Lower lobe of right lung (tissue), 2 donors: ENCODE measurements around the gene RASA3. TPM values are rescaled to one million over a fixed set of nuclear protein-coding genes. Genes with fewer than 3 reads are reported as not detected.

Experiments used
- ATAC-seq, 2 donors: fragments of 200-7000 bp; cut with Tn5 transposase; one replicate each; pipeline ENCODE4 v1.9.1; 2020 to 2022; ENCODE audit warnings: mild to moderate bottlenecking in 2 of 2, moderate library complexity in 2 of 2
- DNase-seq: peaks from one replicate; pipeline ENCODE4 v3.0.0-alpha.2; 2020
- H3K27ac ChIP-seq: fragments of 200-600 bp; one replicate; pipeline ENCODE4 v1.8.0; 2022
- H3K27me3 ChIP-seq: fragments of 200-600 bp; one replicate; pipeline ENCODE4 v1.8.0; 2022; ENCODE audit warnings: low read depth
- H3K36me3 ChIP-seq: fragments of 200-600 bp; one replicate; pipeline ENCODE4 v1.8.0; 2022; ENCODE audit warnings: mild to moderate bottlenecking
- H3K4me1 ChIP-seq: fragments of 200-600 bp; one replicate; pipeline ENCODE4 v1.8.0; 2022
- H3K4me3 ChIP-seq: fragments of 200-600 bp; one replicate; pipeline ENCODE4 v1.8.0; 2022; ENCODE audit warnings: mild to moderate bottlenecking
- H3K9me3 ChIP-seq: fragments of 200-600 bp; one replicate; pipeline ENCODE4 v1.8.0; 2022
- intact Hi-C: fragments of 100-400 bp; cut with DNase I; formaldehyde crosslinking; loops from one replicate; pipeline ENCODE4 v1.11.0; 2022
- total RNA-seq: library from RNA; stranded (reverse); fragmentation: NEBNext Ultra II Directional; extraction: Animal tissue kit (Norgen Biotek cat#: 25700); gene quantifications from one replicate; pipeline ENCODE4 v1.2.1, GENCODE V29; 2021
- TF ChIP-seq, protein P1 (sequence below): fragments of 200-600 bp; IDR thresholded peaks from one replicate; pipeline ENCODE4 v1.8.0; 2022; ENCODE audit warnings: antibody characterized with exemption, mild to moderate bottlenecking
- donor health status: DM: no; HTN: yes; CAD: no; lungs with severe emphysema.

RASA3 gene
- total RNA-seq, 1 donor from 2014 or later, result 19.1 TPM

DNA sequence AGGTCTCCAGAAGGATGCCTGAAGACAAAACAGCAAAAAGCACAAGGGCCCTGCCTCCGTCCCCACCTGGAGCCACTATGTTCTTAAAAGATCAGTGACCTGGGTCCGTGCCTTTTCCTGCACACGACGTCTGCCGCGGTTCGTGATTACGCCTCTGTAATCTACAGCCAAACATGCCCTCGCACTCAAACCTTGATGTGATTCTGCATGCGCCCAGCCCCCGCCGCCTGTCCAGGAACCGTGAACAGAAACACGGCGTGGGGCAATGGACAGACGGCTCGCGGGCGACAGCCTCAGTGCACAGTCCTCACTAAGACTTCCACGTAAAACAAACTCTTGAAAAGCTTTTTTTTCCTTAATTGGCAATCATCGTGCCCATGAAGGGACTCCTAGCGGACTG lies 174.1 kb downstream of the RASA3 start:
- Histone ChIP-seq H3K36me3 (no peaks in the 10 kb centered on the region), H3K27ac (no peak overlapping the region), H3K9me3 (no peaks in the 10 kb centered on the region), H3K4me1 (no peaks in the 10 kb centered on the region), H3K4me3 (no peak overlapping the region), H3K27me3 (no peaks in the 10 kb centered on the region)
- TF ChIP-seq, protein P1, sequence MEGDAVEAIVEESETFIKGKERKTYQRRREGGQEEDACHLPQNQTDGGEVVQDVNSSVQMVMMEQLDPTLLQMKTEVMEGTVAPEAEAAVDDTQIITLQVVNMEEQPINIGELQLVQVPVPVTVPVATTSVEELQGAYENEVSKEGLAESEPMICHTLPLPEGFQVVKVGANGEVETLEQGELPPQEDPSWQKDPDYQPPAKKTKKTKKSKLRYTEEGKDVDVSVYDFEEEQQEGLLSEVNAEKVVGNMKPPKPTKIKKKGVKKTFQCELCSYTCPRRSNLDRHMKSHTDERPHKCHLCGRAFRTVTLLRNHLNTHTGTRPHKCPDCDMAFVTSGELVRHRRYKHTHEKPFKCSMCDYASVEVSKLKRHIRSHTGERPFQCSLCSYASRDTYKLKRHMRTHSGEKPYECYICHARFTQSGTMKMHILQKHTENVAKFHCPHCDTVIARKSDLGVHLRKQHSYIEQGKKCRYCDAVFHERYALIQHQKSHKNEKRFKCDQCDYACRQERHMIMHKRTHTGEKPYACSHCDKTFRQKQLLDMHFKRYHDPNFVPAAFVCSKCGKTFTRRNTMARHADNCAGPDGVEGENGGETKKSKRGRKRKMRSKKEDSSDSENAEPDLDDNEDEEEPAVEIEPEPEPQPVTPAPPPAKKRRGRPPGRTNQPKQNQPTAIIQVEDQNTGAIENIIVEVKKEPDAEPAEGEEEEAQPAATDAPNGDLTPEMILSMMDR, result no peak
- ATAC-seq (no peak), DNase-seq (peak; percentile 40)
- intact Hi-C loops, result no loop called here

DNA sequence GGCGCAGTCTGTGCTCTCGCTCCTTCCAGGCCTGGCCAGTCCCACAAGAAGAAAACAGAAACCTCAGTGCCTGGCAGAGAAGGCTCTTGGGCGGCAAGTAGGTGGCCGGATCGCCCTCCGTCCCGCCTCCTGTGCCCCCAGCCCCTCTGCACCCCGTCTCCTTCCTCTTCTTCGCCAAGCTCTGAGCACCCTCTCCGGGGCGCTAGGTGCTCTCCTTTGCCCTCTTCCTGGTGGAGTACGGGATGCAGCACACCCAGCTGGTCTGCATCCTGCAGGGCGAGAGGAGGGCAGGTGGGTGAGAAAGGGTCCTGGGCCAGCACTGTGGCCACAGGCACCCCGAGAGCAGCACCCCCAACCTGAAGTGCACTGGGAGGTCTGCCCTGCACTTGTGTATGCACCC lies 175.9 kb downstream of the RASA3 start:
- TF ChIP-seq, protein P1, result no peak
- no peak overlapping the region for H3K27ac ChIP-seq
- H3K36me3 ChIP-seq, result no peaks in the 10 kb centered on the region
- no peaks in the 10 kb centered on the region for H3K27me3 ChIP-seq
- intact Hi-C loops, result no loop called here
- peaks cover 1% of the 10 kb centered on the region for H3K4me1 ChIP-seq
- ATAC-seq (no peak), DNase-seq (peak; percentile 37)
- H3K4me3 ChIP-seq, result no peak overlapping the region
- no peaks in the 10 kb centered on the region for H3K9me3 ChIP-seq

DNA sequence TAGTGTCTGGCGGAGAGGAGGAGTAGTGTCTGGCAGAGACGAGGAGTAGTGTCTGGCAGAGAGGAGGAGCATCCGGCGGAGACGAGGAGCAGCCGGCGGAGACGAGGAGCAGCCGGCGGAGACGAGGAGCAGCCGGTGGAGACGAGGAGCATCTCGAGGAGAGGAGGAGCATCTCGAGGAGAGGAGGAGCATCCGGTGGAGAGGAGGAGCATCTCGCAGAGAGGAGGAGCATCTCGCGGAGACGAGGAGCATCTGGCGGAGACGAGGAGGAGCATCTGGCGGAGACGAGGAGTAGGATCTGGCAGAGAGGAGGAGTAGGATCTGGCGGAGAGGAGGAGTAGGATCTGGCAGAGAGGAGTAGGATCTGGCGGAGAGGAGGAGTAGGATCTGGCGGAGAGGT lies 176.7 kb downstream of the RASA3 start:
- TF ChIP-seq, protein P1, result no peak
- intact Hi-C loops, result no loop called here
- no peak for ATAC-seq
- DNase-seq, result no peak
- H3K36me3 ChIP-seq, result no peaks in the 10 kb centered on the region
- peaks cover 10% of the 10 kb centered on the region for H3K4me1 ChIP-seq
- no peak overlapping the region for H3K27ac ChIP-seq
- no peak overlapping the region for H3K4me3 ChIP-seq
- H3K9me3 ChIP-seq, result no peaks in the 10 kb centered on the region
- H3K27me3 ChIP-seq, result no peaks in the 10 kb centered on the region

- Histone ChIP-seq H3K9me3 (no peaks in the 10 kb centered on the region), H3K27ac (no peak overlapping the region), H3K4me3 (no peak overlapping the region), H3K27me3 (no peaks in the 10 kb centered on the region), H3K4me1 (peaks cover 12% of the 10 kb centered on the region), H3K36me3 (no peaks in the 10 kb centered on the region)
- ATAC-seq (no peak), DNase-seq (peak; percentile 30)
- intact Hi-C loops, result no loop called here
- TF ChIP-seq, protein P1, result no peak
Observed at GRCh38 chr13:113955235-113955634, 177.2 kb downstream of the RASA3 start.

DNA sequence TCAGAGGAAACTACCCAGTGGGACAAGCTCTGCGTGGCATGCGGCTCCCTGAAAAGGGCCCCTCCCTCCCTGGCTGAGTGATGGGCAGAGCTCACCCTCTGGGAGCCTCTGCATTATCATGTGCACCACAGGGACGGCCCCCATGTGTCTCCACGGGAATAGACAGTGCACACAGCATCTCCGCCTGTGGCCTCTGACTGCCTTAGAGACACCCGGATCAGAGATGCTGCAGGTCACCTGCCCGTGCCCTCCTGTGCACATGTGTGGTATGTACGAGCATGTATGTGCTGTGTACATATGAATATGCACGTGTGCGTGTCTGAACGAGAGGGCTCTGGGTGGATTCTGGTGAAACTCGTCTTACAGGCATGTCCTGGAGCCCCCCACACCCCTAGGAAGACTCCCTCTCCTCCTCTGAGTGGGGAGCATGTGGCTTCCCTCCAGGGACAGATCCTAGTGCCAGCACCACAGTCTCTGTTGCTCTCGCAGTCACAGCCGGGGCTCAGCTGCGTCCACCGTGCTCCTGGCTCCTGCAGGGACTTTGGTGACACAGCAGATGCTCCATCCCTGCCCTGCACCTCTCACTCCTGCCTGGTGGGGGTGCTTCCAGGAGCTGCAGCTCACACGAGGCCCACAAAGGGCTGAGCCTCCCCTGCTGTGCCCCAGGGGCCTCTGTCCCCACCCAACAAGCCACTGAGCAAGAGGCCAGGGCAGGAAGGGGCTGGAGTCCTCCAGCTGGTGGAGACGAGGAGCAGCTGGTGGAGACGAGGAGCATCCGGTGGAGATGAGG lies 178.2 kb downstream of the RASA3 start:
- Histone ChIP-seq H3K36me3 (no peaks in the 10 kb centered on the region), H3K9me3 (no peaks in the 10 kb centered on the region), H3K27me3 (no peaks in the 10 kb centered on the region), H3K27ac (no peak overlapping the region), H3K4me3 (no peak overlapping the region), H3K4me1 (peaks cover 12% of the 10 kb centered on the region)
- peak; percentile 32 for DNase-seq
- TF ChIP-seq, protein P1, result no peak
- ATAC-seq, result no peak
- intact Hi-C loops, result loop anchor here (5.0 kb wide), 1 partner anchor 273 kb away; no protein-coding TSS in a partner anchor
